NCI-H128 (cell line): ENCODE measurements around the gene GPATCH4.
"Not testable (repeated sequence)": the region's sequence is repeated elsewhere in the genome, so short reads cannot be mapped to it uniquely, and the experiment has no call there.

ENCODE experiments used
- DNase-seq: peaks from one replicate; lab custom pipeline; 2025; ENCODE audit not compliant: unreplicated experiment; lab: John Stamatoyannopoulos, UW

The GPATCH4 gene

DNA sequence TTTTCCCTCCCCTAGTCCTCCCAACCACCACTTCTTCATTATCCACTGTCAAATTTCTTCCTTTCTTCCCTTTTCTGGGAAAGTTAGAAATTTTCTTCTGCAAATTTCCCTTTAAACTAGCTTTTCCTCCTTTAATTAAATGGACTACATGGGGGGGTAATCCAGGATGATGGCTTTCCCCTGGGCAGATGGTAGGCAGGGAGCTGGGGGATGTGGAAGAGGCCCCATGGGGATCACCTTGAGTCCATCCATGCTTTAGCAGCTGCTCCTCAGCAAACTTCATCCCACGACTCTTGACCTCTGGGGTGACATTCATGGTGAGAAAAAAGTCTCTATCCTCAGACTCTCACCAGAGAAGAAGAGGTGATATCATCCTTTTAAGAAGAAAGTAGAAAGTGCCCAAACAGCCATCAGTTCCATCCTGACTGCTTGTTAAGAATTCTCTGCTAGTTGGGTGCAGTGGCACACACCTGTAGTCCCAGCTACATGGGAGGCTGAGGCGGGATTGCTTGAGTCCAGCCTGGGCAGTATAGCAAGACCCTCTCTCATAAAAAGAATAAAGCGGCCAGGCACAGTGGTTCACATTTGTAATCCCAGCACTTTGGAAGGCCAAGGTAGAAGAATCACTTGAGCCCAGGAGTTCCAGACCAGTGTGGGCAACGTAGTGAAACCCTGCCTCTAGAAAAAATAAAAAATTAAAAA, 2.4 kb downstream of the GPATCH4 start:
- no peak for DNase-seq

DNA sequence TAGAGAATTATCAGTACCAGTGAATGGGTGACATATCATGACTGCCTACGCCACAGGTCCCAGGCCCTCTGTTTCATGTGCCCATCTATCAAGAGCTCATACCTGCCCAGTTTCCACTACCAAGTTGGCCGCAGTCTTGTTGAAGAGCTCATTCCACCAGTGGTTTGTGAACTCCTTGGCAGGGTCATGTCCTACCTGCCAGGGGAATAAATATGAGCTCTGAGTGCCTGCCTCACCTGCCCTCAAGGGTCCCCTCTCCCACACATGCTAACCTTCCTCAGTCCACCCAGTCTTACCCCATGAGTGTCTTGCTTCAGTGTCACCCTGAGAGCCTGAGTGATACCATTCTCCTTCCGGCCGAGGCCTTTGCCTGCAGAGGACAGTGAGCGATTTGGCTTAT, 3.2 kb downstream of the GPATCH4 start:
- no peak for DNase-seq

DNA sequence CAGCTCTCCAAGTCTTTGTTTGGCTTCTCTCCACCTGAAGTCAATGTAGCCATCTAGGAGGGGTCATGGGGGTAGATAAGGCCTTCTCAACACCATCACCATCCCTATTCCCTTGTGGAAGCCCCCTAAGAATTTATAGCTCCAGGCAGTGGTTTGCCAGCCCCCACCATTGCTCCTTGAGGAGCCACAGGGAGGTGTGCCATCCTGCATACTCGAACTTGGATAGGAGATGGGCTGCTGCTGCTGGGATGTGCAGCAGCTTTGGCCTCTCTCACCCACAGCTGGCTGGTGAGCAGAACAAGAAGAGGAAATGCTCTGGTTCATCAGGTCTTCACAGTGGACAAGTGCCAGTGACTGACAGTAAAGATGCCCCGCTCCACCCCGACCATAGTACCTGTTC, 4.9 kb downstream of the GPATCH4 start:
- DNase-seq = no peak

DNA sequence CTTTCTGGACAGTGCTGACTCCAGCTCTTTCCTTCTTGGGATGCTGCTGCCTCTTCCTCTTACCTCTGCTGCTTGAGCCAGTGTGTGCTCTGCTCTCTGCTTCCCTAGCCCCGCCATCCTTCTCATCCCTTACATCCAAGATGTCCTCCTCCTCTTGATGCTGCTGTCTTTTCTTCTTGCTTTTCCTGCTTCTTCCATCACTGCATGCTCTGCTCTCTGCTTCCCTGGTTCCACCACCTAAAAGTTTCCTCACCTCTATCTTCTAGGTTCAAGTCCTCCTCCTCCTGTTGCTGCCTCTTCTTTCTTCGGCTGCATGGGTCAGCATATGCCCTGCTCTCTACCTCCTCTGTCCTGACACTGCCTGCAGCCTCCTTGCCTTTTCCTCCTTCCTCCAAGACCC, 6.3 kb downstream of the GPATCH4 start:
- no peak for DNase-seq

DNA sequence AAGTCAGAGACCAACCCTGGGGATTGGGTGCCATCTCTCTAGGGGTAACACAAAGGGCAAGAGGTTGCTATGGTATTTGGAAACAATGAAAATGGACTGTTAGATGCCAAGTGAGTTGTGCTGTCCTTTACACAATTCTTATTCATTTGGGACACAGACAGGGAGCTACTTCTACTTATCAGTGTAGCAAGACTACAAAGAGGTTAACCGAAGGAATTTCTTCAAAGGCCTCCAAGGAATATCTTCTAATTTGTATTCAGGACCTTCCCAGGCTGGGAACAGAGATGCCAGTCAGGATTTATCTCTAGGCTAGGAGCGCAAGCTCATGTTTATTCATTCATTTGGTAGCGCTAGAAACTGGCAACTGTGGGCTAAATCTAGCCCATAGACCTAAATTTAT, 7.1 kb downstream of the GPATCH4 start:
- DNase-seq = no peak

DNA sequence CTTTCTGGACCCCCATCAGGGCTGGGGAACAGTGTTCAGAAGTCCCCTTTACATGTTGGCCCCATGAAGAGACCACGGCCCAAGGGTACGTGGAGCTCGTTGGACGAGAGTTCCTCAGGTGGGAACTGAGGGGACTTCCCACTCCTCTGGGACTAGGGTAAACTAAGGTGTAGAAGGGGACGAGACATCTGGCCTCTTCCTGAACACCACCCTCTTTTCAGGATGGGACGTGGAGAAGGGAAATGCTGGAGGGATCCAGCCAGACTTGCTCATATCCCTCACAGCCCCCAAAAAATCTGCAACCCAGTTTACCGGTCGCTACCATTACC, 7.7 kb downstream of the GPATCH4 start:
- no peak for DNase-seq

DNA sequence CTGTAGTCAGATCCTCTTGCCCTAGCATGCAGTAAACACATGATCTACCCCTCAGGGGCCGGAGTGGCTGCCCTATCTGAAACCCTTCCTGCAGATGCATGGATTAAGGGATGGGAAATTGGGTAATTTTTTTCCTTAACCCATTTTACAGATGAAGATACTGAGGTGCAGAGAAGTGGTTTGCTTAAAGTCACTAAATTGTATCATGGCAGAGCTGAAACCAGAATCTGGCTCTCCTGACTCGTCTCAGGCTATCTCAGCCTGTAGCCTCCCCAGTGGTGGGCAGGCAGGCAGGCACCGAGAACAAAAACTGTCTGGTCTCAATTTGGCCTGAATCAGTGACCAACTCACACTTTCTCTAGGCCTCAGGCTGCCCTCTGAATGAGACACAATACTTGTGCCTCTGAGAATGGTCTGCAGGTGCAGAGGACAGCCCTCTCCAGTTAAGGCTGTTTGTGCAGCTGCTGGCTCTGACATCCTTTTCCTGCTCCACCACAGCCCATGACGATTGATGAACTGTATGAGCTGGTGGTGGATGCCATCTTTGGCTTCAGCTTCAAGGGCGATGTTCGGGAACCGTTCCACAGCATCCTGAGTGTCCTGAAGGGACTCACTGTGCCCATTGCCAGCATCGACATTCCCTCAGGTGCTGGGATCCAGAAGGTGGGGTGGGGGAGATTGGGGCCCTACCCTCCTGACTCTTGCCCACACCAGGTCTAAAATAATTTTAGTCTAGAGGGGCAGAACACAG, 8.2 kb downstream of the GPATCH4 start:
- no peak for DNase-seq

DNA sequence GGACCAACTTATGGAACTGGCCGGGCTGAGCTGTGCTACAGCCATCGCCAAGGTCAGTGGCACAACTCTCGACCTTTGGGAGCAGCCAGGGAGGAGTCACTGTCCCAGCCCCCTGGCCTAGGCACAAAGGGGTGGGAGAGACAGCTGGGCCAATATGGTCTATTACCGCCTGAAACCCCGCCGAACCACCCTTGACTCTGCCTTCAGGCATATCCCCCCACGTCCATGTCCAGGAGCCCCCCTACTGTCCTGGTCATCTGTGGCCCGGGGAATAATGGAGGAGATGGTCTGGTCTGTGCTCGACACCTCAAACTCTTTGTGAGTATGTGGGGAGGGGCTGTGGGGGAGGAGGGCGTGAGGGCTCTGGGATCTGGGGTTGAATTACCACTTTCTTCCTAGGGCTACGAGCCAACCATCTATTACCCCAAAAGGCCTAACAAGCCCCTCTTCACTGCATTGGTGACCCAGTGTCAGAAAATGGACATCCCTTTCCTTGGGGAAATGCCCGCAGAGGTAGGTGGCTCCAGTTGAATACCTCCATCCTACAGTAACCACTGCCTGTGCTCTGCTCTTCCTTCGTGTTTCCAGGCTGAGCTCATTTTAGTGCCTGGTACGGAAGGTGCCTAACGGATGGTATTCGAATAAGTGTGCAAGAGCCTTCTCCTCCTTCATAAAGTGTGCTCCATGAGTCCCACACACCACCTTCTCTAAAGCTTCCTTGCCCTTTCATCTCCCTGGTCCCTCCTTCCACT, 8.9 kb downstream of the GPATCH4 start:
- DNase-seq = no peak

DNA sequence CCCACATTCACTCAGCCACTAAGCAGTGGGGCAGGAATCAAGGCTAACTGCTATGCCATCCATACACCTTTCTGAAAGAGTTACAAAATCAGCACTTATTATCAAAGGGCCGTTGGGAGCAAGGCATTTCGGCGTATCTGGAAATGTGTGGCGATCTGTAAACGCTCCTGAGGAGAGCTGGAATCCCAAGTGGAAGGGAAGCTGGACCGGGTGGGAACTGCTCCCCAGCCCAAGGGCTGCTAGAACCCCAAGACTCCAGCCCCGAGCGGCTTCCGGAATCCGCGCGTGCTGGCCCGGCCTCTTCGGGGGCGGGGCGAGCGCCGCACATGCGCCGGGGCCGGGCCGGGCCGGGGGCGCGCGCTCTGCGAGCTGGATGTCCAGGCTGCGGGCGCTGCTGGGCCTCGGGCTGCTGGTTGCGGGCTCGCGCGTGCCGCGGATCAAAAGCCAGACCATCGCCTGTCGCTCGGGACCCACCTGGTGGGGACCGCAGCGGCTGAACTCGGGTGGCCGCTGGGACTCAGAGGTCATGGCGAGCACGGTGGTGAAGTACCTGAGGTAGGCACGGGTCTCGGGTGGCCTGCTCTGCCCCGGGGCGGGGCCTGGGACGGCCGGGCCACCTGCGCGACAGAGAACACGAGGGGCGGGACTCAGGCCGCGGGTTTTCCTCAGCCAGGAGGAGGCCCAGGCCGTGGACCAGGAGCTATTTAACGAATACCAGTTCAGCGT, 9.7 kb downstream of the GPATCH4 start, which contains the start of gene NAXE:
TSS of gene NAXE (plus strand) at position 345 of the 726 bp plus-strand sequence. CDS start at position 374, 29 bp downstream.
- peak; percentile 67 for DNase-seq

DNA sequence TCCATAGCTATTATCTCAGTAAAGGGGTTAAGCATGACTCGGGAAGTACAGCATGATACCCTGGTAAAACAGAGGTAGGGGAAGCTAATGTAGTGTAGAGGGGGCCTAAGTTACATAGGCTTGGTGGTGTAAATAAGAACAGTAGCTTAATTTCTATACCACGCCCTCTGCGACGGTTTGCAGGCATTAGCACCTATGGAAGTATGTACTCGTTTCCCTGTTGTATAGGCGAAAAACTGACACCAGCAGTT, 10.2 kb downstream of the GPATCH4 start:
- DNase-seq = no peak

DNA sequence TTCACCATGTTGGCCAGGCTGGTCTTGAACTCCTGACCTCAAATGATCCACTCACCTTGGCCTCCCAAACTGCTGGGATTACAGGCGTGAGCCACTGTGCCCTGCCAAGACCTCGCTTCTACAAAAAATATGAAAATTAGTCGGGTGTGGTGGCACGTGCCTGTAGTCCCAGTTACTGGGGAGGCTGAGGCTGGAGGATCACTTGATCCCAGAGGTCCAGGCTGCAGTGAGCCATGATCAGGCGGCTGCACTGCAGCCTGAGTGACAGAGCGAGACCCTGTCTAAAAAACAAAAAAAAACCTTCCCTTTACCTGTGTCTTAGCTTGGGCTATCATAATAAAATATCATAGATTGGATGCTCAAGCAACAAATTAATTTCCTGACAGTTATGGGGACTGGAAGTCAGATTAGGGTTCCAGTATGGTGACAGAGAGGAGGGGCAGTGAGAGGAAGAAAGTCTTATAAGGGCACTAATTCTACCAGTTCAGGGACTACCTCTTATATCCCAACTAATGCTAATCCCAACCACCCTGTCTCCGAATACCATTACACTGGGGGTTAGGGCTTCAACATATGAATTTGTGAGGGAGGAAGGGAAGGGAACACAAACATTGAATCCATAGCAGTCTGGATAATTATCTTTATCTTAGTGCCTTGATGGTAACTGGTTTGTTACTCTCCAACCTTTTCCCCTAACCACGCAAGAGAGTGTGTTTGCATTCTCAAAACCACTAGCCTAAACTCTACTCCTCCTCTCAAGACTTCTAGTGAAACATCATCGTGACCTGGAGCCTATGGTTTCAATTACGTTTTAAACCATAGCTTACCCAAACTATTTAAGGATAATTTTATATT, 10.7 kb downstream of the GPATCH4 start:
- no peak for DNase-seq

DNA sequence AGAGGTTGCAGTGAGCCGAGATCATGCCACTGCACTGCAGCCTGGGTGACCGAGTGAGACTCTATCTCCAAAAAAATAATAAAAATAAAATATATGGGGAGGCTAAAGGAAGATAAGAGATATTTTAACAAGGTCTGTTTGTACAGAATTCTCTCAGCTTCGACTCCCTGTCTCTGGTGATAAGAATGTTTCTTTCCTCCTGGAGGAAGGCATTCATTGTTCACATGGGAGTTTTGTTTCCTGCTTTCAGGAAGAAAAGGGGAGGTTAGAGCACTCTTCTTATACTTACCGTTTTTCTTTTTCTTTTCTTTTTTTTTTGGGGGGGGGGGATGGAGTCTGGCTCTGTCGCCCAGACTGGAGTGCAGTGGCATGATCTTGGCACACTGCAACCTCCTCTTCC, 11.7 kb downstream of the GPATCH4 start:
- no peak for DNase-seq

DNA sequence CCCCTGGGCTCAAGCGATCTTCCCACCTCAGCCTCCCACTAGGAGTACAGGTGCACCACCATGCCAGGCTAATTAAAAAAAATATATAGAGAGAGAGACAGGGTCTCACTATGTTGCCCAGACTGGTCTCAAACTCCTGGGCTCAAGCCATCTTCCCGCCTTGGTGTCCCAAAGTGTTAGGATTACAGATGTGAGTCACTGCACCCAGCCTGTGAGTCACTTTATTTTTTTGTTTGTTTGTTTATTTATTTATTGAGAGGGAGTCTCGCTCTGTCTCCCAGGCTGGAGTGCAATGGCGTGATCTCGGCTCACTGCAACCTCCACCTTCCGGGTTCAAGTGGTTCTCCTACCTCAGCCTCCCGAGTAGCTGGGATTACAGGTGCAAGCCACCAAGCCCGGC, 13.4 kb downstream of the GPATCH4 start:
- not testable (repeated sequence) for DNase-seq

DNA sequence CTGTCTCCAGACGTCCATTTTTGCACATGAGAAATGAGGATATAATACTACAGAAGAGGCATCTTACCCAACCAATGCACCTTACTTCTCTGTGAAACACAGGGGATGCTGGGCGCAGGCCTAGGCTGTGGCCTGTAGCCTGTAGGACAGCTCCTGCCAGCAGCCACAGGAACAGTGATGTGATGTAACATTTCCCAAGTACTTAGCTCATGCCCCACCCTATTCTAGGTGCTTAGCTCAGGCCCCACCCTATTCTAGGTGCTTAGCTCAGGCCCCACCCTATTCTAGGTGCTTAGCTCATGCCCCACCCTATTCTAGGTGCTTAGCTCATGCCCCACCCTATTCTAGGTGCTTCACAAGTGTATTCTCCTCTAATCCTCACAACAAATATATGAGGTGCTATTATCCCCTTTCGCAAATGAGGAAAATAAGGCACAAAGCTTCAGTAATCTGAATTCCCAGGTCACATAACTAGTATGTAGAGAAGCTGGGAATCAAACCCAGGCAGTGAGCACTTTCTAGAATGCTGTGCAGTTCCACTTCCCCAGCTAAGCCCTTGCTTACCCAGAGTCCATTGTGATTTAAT, 14.3 kb downstream of the GPATCH4 start:
- DNase-seq = no peak

DNA sequence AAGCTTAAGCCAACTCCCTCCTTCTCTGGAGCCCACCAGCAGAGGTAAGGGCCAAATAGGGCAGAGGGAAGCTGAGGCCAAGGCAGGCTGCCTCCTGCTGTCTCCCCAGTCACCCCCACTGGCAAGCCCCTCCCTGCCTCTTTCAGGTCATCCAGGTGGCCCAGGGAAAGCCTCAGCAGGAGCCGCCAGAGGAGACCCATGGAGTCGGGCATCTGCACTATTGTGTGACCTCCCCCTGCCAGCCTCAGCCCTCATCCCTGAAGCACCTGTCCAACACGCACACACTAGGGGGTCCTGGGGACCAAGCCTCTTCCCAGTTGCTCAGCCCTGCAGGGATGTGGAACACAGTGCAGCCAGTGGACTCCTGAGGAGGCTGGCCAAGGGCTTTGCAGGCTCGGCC, 15.0 kb downstream of the GPATCH4 start:
- no peak for DNase-seq

DNA sequence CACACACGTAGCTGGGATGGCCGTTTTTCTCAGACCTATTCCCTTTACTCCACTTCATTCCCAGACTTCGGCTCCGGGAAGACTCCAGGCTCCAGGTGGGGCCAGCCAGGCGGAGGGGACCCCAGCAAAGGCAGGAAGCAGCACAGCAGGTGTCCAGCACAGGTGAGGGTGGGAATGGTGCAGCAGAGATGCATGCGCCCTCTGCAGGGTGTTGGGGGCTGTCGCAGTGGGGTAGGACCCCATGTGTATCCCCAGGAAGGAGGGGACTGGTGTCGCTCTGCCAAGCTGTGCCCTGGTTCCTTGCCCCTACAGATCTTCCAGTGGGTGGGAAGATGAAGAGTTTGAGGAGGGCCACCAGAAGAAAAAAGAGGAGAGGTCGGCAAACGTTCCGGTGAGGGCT, 16.5 kb downstream of the GPATCH4 start:
- DNase-seq = no peak

DNA sequence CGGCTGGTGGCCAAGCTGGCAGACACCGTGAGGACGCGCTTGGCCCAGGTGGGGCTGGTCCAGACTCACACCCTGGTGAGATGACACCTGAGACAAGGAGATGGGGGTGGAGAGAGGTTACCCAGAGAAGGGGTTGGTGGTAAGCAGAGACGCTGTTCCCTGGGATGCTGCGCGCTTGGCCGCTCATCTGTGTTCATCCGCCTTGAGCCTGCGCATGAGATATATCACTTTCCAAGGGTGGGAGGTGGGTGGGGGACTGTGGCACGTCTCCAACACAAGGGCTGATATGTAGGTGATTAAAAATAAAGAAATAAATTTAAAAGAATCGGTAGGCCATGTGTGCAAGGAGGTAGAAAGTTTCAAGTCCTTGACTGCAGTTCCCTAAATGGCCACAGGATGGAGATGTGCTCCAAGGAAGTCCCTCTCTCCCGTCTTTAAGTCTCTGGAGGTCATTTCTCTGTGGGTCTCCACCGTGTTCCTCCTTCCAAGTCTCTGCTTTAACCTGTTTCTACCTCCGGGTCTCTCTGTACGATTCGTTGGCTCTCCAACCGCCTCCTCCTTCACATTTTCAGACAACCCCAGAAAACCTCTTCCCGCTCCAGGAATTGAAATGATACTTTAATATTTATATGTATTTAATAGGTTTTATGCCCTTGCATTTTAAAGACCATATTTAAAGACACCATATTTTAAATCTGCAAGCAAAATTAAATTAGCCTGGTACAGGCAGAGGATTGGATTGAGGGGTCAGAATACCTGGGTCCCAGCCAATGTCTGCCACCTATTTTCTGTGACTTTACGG, 17.3 kb downstream of the GPATCH4 start:
- DNase-seq = peak; percentile 34

DNA sequence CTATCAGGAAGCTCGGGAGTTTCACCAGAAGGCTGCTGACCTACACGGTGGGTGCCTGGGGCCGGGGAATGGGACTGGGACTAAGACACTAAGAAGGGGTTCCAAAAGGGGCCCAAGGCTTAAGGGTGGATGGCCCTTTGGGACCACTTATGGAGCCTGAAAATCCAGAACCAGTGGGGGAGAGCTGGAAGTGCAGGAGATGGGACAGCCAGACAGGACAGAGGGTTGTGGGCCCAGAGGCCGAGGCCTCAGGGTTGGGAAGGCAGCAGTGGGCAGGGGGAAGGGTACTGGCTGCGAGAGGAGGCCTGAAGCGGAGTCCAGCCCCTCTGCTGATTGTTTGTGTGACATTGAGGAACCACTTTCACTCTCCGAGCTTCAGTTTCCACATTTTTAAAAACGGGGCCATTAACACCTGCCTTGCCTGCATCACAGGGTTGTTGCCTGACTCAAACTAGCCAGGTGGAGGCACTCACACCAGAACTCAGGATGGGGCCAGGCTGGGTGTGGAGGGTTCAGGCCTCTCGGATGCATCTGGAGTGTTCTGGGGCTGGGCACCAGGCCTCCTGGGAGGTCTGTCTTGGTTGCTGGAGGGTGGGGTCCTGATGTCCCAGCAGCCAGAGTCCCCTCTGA, 18.8 kb downstream of the GPATCH4 start:
- DNase-seq = no peak
